K562 (cell line): ENCODE data around the gene TNFAIP1. TPM values are rescaled to one million over a fixed set of nuclear protein-coding genes. Genes with fewer than 3 reads are reported as not detected.

Experiments
- CHD4 ChIP-seq: fragments of 200-600 bp; sonication (generic); IDR thresholded peaks from 3 replicates; pipeline ENCODE4 v1.6.1; 2012; ENCODE audit warnings: low read depth, mild to moderate bottlenecking, mixed read lengths, low read length, inconsistent platforms; ENCODE audit not compliant: insufficient read depth, insufficient replicate concordance, poor library complexity, severe bottlenecking
- CTBP1 ChIP-seq: fragments of 450-650 bp; IDR thresholded peaks from 2 replicates; pipeline ENCODE4 v1.6.1; 2016; ENCODE audit warnings: borderline replicate concordance
- DDX20 ChIP-seq: fragments of 450-650 bp; IDR thresholded peaks from 2 replicates; pipeline ENCODE4 v1.6.1; 2016; ENCODE audit warnings: missing genetic modification characterization, low read depth, mild to moderate bottlenecking, missing compliant biosample characterization, moderate library complexity
- DIDO1 ChIP-seq: fragments of 450-650 bp; IDR thresholded peaks from 2 replicates; pipeline ENCODE4 v1.6.1; 2016; ENCODE audit warnings: low read depth, missing biosample characterization, missing genetic modification characterization
- DMBX1 ChIP-seq: fragments of 250-450 bp; sonication (Bioruptor Pico); IDR thresholded peaks from 2 replicates; pipeline ENCODE4 v1.8.0; 2022; ENCODE audit warnings: inconsistent platforms, mild to moderate bottlenecking, moderate library complexity, borderline replicate concordance
- EGR1 ChIP-seq: fragments of 450-650 bp; conservative IDR thresholded peaks from 2 replicates; pipeline ENCODE4 v1.6.1; 2017; ENCODE audit warnings: mild to moderate bottlenecking
- HIVEP1 ChIP-seq: fragments of 250-450 bp; sonication (Bioruptor Pico); IDR thresholded peaks from 2 replicates; pipeline ENCODE4 v1.4.0; 2020; ENCODE audit warnings: mild to moderate bottlenecking
- HMGN3 ChIP-seq: IDR thresholded peaks from 2 replicates; pipeline ENCODE4 v1.6.1; 2011; ENCODE audit warnings: borderline replicate concordance, low read depth, mild to moderate bottlenecking, mixed read lengths, low read length; ENCODE audit not compliant: insufficient read length; ENCODE audit errors: extremely low read depth
- HSF4 ChIP-seq: fragments of 250-450 bp; sonication (Bioruptor Pico); IDR thresholded peaks from 2 replicates; pipeline ENCODE4 v2.1.2; 2022; ENCODE audit warnings: mild to moderate bottlenecking, moderate library complexity, borderline replicate concordance
- KDM1A ChIP-seq, 2 experiments: fragments of 450-650 bp; IDR thresholded peaks; 2 replicates each; pipeline ENCODE4 v1.6.1; 2016; ENCODE audit warnings: mild to moderate bottlenecking in 2 of 2
- MCM2 ChIP-seq: fragments of 450-650 bp; IDR thresholded peaks from 2 replicates; pipeline ENCODE4 v1.6.1; 2017; ENCODE audit warnings: low read depth, mild to moderate bottlenecking
- NCOA2 ChIP-seq, 2 experiments: fragments of 450-650 bp; IDR thresholded peaks; 2 replicates each; pipeline ENCODE4 v1.6.1; 2018; ENCODE audit warnings: mild to moderate bottlenecking in 2 of 2, moderate library complexity in 1 of 2; ENCODE audit not compliant: partially characterized antibody in 2 of 2
- NFIX ChIP-seq: fragments of 250-450 bp; sonication (Bioruptor Pico); IDR thresholded peaks from 2 replicates; pipeline ENCODE4 v1.4.0; 2020; ENCODE audit warnings: low read depth, mild to moderate bottlenecking, moderate library complexity
- PHF20 ChIP-seq: fragments of 450-650 bp; IDR thresholded peaks from 2 replicates; pipeline ENCODE4 v1.6.1; 2018; ENCODE audit not compliant: partially characterized antibody
- SOX6 ChIP-seq: fragments of 450-650 bp; IDR thresholded peaks from 2 replicates; pipeline ENCODE4 v1.6.1; 2014; ENCODE audit warnings: mild to moderate bottlenecking
- ZNF143 ChIP-seq: sonication (generic); formaldehyde crosslinking; IDR thresholded peaks from 2 replicates; pipeline ENCODE4 v1.9.0; 2022; ENCODE audit warnings: mild to moderate bottlenecking, missing genetic modification reagents
- ZNF398 ChIP-seq: fragments of 250-450 bp; sonication (Bioruptor Pico); IDR thresholded peaks from 2 replicates; pipeline ENCODE4 v1.8.0; 2021; ENCODE audit warnings: moderate library complexity, mild to moderate bottlenecking, inconsistent platforms
- ZNF507 ChIP-seq: conservative IDR thresholded peaks from 2 replicates; pipeline ENCODE4 v1.6.1; 2017; ENCODE audit warnings: missing genetic modification characterization, missing compliant biosample characterization
- ZNF75A ChIP-seq: fragments of 450-650 bp; formaldehyde crosslinking; IDR thresholded peaks from 2 replicates; pipeline ENCODE4 v1.4.0; 2020; ENCODE audit warnings: mild to moderate bottlenecking
- polyA plus RNA-seq, 8 experiments: library from polyadenylated mRNA; depleted of rRNA in 4 of 8; stranded (reverse) in 5 of 8; unstranded in 3 of 8; fragments of >200 nt; fragmentation: Nextera tagmentation in 2 of 8; fragmentation: Illumina TruSeq in 1 of 8; extraction: Ambion mirVana in 2 of 8; extraction: Trizol in 1 of 8; gene quantifications; 2 replicates each; pipeline versions ENCODE4 v1.2.1 to v1.2.3, GENCODE V29; 2011 to 2014; ENCODE audit warnings: inconsistent platforms in 1 of 8, missing spikeins in 1 of 8
- total RNA-seq, 7 experiments: library from RNA; depleted of rRNA in 6 of 7; stranded (reverse); fragments of >200 nt in 6 of 7; fragmentation: Illumina TruSeq in 2 of 7; extraction: Trizol in 2 of 7; gene quantifications; 2 replicates each; pipeline versions ENCODE4 v1.2.1 to v1.2.3, GENCODE V29; 2011 to 2021; ENCODE audit warnings: low replicate concordance in 1 of 7
- TF ChIP-seq, protein P1 (sequence below): fragments of 450-650 bp; conservative IDR thresholded peaks from 2 replicates; pipeline ENCODE4 v1.6.1; 2016; ENCODE audit warnings: missing genetic modification characterization, low read depth, mild to moderate bottlenecking, missing compliant biosample characterization, moderate library complexity
- TF ChIP-seq, protein P2 (sequence below), 2 experiments: fragments of 450-650 bp in 1 of 2; sonication (generic) in 1 of 2; formaldehyde crosslinking in 1 of 2; IDR thresholded peaks in 1 of 2; conservative IDR thresholded peaks in 1 of 2; 2 replicates each; pipeline versions ENCODE4 v1.6.1 to v1.8.1; 2016 to 2023; ENCODE audit warnings: mild to moderate bottlenecking in 2 of 2, moderate library complexity in 2 of 2, inconsistent platforms in 1 of 2, missing genetic modification reagents in 1 of 2
- TF ChIP-seq, protein P3 (sequence below): sonication (generic); formaldehyde crosslinking; IDR thresholded peaks from 2 replicates; pipeline ENCODE4 v1.8.1; 2022; ENCODE audit warnings: missing genetic modification reagents

The TNFAIP1 gene
- total and polyA plus RNA-seq, 9 of the 15 experiments (the other 6 are each of a cell fraction or from before 2014, with no cell fraction given) = 2.1 to 20.1 (median 8.2) TPM

- TF ChIP-seq ZNF75A (CRISPR knock-in tag) (no peak), HSF4 (CRISPR knock-in tag) (no peak), SOX6 (peak; percentile 34; the same call in 1 of the 2 replicates), CHD4 (no peak), KDM1A (IDR thresholded peaks at IDR 0.05) (0 out of 4 replicates have a peak, but pooled peaks of 1 of the 2 experiments have one; percentile 25), CTBP1 (peak; percentile 53; the same call in 1 of the 2 replicates), NFIX (CRISPR knock-in tag) (no peak), DMBX1 (CRISPR knock-in tag) (no peak), HIVEP1 (no peak), DIDO1 (no peak), NCOA2 (IDR thresholded peaks at IDR 0.05; ENCODE audit: partially characterized antibody in 2 of 2) (no peak), PHF20 (no peak), EGR1 (peak; percentile 49), MCM2 (no peak), HMGN3 (no peak), ZNF398 (CRISPR knock-in tag) (no peak), DDX20 (tag) (no peak), ZNF507 (tag) (no peak), ZNF143 (CRISPR knock-in tag) (no peak)
- TF ChIP-seq, protein P1, sequence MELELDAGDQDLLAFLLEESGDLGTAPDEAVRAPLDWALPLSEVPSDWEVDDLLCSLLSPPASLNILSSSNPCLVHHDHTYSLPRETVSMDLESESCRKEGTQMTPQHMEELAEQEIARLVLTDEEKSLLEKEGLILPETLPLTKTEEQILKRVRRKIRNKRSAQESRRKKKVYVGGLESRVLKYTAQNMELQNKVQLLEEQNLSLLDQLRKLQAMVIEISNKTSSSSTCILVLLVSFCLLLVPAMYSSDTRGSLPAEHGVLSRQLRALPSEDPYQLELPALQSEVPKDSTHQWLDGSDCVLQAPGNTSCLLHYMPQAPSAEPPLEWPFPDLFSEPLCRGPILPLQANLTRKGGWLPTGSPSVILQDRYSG = no peak
- TF ChIP-seq, protein P2, sequence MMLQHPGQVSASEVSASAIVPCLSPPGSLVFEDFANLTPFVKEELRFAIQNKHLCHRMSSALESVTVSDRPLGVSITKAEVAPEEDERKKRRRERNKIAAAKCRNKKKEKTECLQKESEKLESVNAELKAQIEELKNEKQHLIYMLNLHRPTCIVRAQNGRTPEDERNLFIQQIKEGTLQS (IDR thresholded peaks at IDR 0.05) = peak; percentile 90
- TF ChIP-seq, protein P2 (CRISPR knock-in tag; conservative IDR thresholded peaks at IDR 0.05) = no peak
- TF ChIP-seq, protein P3, sequence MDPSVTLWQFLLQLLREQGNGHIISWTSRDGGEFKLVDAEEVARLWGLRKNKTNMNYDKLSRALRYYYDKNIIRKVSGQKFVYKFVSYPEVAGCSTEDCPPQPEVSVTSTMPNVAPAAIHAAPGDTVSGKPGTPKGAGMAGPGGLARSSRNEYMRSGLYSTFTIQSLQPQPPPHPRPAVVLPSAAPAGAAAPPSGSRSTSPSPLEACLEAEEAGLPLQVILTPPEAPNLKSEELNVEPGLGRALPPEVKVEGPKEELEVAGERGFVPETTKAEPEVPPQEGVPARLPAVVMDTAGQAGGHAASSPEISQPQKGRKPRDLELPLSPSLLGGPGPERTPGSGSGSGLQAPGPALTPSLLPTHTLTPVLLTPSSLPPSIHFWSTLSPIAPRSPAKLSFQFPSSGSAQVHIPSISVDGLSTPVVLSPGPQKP (CRISPR knock-in tag) = no peak
Measured at GRCh38 chr17:28335959-28336871, 654 bp downstream of the TNFAIP1 start (continued).
